Hepatocyte (in vitro differentiated cells): Measurements from ENCODE around the gene OR4D9. TPM values are rescaled to one million over a fixed set of nuclear protein-coding genes. Genes with fewer than 3 reads are reported as not detected.

Experiments
- DNase-seq: peaks from one replicate; pipeline ENCODE4 v3.0.0-alpha.2; 2016; ENCODE audit warnings: low spot score
- H2AFZ ChIP-seq: fragments of 200-600 bp; sonication (generic); 2 replicates; pipeline ENCODE4 v1.6.0; 2016; ENCODE audit warnings: antibody characterized with exemption, mild to moderate bottlenecking
- H3K27ac ChIP-seq: fragments of 200-600 bp; sonication (generic); 2 replicates; pipeline ENCODE4 v1.5.1; 2016; ENCODE audit warnings: mild to moderate bottlenecking
- H3K27me3 ChIP-seq: fragments of 200-600 bp; sonication (generic); 2 replicates; pipeline ENCODE4 v1.6.1; 2016
- H3K36me3 ChIP-seq: fragments of 200-600 bp; sonication (generic); replicated peaks from 2 replicates; pipeline ENCODE4 v1.5.1; 2016; ENCODE audit warnings: low read depth; ENCODE audit not compliant: insufficient read depth
- H3K4me1 ChIP-seq: fragments of 200-600 bp; sonication (generic); 2 replicates; pipeline ENCODE4 v1.5.1; 2016; ENCODE audit warnings: mild to moderate bottlenecking, moderate library complexity; ENCODE audit not compliant: insufficient read depth
- H3K4me2 ChIP-seq: fragments of 200-600 bp; sonication (generic); 2 replicates; pipeline ENCODE4 v1.6.0; 2016
- H3K4me3 ChIP-seq: fragments of 200-600 bp; sonication (generic); 2 replicates; pipeline ENCODE4 v1.5.1; 2016; ENCODE audit warnings: mild to moderate bottlenecking
- H3K79me2 ChIP-seq: fragments of 200-600 bp; sonication (generic); 2 replicates; pipeline ENCODE4 v1.6.0; 2017; ENCODE audit warnings: mild to moderate bottlenecking
- H3K9me2 ChIP-seq: fragments of 200-600 bp; sonication (generic); replicated peaks from 2 replicates; pipeline ENCODE4 v1.6.0; 2017; ENCODE audit warnings: mild to moderate bottlenecking; ENCODE audit not compliant: insufficient read depth
- H3K9me3 ChIP-seq: fragments of 200-600 bp; sonication (generic); 2 replicates; pipeline ENCODE4 v1.5.1; 2016; ENCODE audit warnings: low read depth, mild to moderate bottlenecking
- H4K20me1 ChIP-seq: fragments of 200-600 bp; sonication (generic); 2 replicates; pipeline ENCODE4 v1.6.0; 2016; ENCODE audit warnings: mild to moderate bottlenecking; ENCODE audit not compliant: insufficient read depth, poor library complexity, severe bottlenecking
- EZH2 ChIP-seq: fragments of 200-600 bp; sonication (generic); IDR thresholded peaks from 2 replicates; pipeline ENCODE4 v1.6.1; 2016; ENCODE audit warnings: antibody characterized with exemption, mild to moderate bottlenecking, borderline replicate concordance
- EZH2phosphoT487 ChIP-seq: fragments of 200-600 bp; sonication (generic); IDR thresholded peaks from one replicate; pipeline ENCODE4 v1.6.1; 2018; ENCODE audit warnings: antibody characterized with exemption, mild to moderate bottlenecking, low read depth, moderate library complexity; ENCODE audit not compliant: unreplicated experiment, severe bottlenecking
- WGBS: methylation state at CpG from one replicate; pipeline ENCODE4 v1.1.6; 2016; ENCODE audit warnings: low lambda C conversion rate; ENCODE audit errors: missing lambda C conversion rate; 5-methylcytosine and 5-hydroxymethylcytosine counted together
- polyA plus RNA-seq: library from polyadenylated mRNA; unstranded; fragments of >200 nt; fragmentation: Nextera tagmentation; extraction: Ambion mirVana; gene quantifications from 2 replicates; pipeline ENCODE4 v1.2.1, GENCODE V29; 2016
- total RNA-seq: library from RNA; depleted of rRNA; stranded (reverse); fragments of >200 nt; gene quantifications from 2 replicates; pipeline ENCODE4 v1.2.3, GENCODE V29; 2014
- TF ChIP-seq, protein P1 (sequence below): fragments of 200-600 bp; sonication (generic); IDR thresholded peaks from 2 replicates; pipeline ENCODE4 v1.5.1; 2016; ENCODE audit warnings: antibody characterized with exemption, mild to moderate bottlenecking; ENCODE audit not compliant: poor library complexity

Gene OR4D9
- total and polyA plus RNA-seq, 2 experiments from 2014 or later = not detected

DNA sequence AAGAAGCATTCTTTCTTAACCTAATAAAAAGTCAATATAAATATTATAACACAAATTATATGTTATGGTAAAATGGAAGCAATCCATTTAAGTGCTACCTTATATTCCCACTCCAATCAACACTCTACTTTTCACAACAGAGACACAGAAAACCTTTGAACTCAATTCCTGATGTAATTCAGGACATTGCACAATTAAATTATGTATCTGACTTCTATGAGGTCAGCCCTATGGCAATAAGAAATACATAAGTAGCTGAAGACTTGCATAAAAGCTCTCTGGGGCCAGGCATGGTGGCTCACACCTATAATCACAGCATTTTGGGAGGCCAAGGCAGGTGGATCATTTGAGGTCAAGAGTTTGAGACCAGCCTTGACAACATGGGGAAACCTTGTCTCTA, 31.4 kb upstream of the OR4D9 start:
- H3K27me3 ChIP-seq = no peaks in the 10 kb centered on the region

DNA sequence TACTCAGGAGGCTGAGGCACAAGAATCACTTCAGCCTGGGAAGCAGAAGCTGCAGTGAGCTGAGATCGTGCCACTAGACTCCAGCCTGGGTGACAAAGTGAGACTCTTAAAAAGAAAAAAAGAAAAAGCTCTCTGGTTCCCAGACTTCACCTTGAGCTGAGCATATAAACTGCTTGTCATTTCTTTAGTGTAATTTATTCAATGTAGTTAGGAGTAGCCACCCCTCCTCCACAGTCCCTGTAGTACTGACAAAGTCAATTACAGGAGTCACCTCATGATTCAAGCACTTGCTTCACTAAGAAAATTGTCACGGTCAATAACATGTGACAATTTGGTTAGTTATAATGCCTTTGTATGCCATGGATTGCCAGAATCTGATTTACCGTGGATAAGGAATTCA, 31.0 kb upstream of the OR4D9 start:
- Histone ChIP-seq H3K27me3 (no peaks in the 10 kb centered on the region), H3K4me3 (no peak overlapping the region), H3K79me2 (no peaks in the 10 kb centered on the region), H3K4me2 (no peak overlapping the region), H3K4me1 (no peaks in the 10 kb centered on the region), H2AFZ (no peak overlapping the region), H3K27ac (no peak overlapping the region), H4K20me1 (no peaks in the 10 kb centered on the region), H3K36me3 (no peaks in the 10 kb centered on the region), H3K9me3 (no peaks in the 10 kb centered on the region), H3K9me2 (no peaks in the 10 kb centered on the region)
- DNase-seq = no peak
- WGBS = 93% methylated on average over 3 of the region's 3 CpGs
- TF ChIP-seq, protein P1, sequence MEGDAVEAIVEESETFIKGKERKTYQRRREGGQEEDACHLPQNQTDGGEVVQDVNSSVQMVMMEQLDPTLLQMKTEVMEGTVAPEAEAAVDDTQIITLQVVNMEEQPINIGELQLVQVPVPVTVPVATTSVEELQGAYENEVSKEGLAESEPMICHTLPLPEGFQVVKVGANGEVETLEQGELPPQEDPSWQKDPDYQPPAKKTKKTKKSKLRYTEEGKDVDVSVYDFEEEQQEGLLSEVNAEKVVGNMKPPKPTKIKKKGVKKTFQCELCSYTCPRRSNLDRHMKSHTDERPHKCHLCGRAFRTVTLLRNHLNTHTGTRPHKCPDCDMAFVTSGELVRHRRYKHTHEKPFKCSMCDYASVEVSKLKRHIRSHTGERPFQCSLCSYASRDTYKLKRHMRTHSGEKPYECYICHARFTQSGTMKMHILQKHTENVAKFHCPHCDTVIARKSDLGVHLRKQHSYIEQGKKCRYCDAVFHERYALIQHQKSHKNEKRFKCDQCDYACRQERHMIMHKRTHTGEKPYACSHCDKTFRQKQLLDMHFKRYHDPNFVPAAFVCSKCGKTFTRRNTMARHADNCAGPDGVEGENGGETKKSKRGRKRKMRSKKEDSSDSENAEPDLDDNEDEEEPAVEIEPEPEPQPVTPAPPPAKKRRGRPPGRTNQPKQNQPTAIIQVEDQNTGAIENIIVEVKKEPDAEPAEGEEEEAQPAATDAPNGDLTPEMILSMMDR = no peak
- TF ChIP-seq EZH2 (no peak), EZH2phosphoT487 (no peak)

More for the DNA sequence above, 31.4 kb upstream of the OR4D9 start:
- no peak overlapping the region for H3K4me3 ChIP-seq
- no peak overlapping the region for H3K4me2 ChIP-seq
- H2AFZ ChIP-seq = no peak overlapping the region
- H3K4me1 ChIP-seq = no peaks in the 10 kb centered on the region
- TF ChIP-seq, protein P1 = no peak
- no peak for TF ChIP-seq EZH2
- TF ChIP-seq EZH2phosphoT487 = no peak
- no peaks in the 10 kb centered on the region for H3K36me3 ChIP-seq
- no peaks in the 10 kb centered on the region for H3K9me3 ChIP-seq
- no peaks in the 10 kb centered on the region for H4K20me1 ChIP-seq
- no peaks in the 10 kb centered on the region for H3K79me2 ChIP-seq
- no peaks in the 10 kb centered on the region for H3K9me2 ChIP-seq
- H3K27ac ChIP-seq = no peak overlapping the region
- DNase-seq = no peak

DNA sequence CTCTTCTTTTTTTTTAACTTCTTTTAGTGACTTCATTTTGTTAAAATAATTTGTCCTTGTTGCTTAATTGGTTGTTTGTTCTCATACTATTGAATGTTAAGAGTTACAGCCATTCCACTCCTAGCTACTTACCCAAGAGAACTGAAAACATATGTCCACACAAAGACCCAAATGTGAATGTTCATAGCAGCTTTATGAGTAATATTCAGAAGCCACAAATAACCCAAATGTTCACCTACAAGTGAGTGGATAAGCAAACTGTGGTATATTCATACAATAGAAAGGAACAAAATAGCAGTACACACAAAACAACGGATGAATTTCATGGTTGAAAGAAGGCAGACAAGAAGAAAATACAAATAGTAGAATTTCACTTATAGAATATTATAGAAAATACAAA, 9.4 kb upstream of the OR4D9 start:
- 55% methylated on average over 1 of the region's 1 CpG for WGBS
- Histone ChIP-seq H3K9me2 (no peaks in the 10 kb centered on the region), H3K27ac (no peak overlapping the region), H3K4me1 (no peaks in the 10 kb centered on the region), H3K4me2 (no peak overlapping the region), H3K4me3 (no peak overlapping the region), H3K27me3 (no peaks in the 10 kb centered on the region), H3K79me2 (no peaks in the 10 kb centered on the region), H3K36me3 (no peaks in the 10 kb centered on the region), H2AFZ (no peak overlapping the region), H4K20me1 (no peaks in the 10 kb centered on the region), H3K9me3 (no peaks in the 10 kb centered on the region)
- TF ChIP-seq EZH2phosphoT487 = no peak
- no peak for TF ChIP-seq EZH2
- TF ChIP-seq, protein P1 = no peak
- no peak for DNase-seq

DNA sequence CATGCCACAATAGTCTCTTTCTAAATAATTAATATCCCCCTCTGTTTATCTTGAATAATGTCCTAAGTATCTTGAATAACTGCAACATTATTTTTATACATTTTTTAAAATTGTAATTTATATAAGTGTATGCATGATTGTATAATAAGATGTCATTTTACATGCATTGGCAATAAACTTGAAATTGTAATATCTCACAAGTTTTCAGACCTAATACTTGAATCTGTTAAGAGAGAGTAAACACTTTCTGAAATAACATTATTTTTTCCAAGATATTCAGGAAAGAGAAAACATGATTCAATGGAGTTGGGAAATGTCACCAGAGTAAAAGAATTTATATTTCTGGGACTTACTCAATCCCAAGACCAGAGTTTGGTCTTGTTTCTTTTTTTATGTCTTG, 8.1 kb upstream of the OR4D9 start, which contains the start of gene OR4D11:
OR4D11 (plus strand) TSS at position 301 of the 400 bp plus-strand sequence; CDS start at position 301, 0 bp downstream.
- Histone ChIP-seq H3K27me3 (no peaks in the 10 kb centered on the region), H3K9me2 (no peaks in the 10 kb centered on the region), H3K4me2 (no peak within 1 kb of the TSS), H3K4me1 (no peaks in the 10 kb centered on the region), H3K9me3 (no peaks in the 10 kb centered on the region), H3K36me3 (no peaks in the 10 kb centered on the region), H3K27ac (no peak within 1 kb of the TSS), H2AFZ (no peak within 1 kb of the TSS), H3K4me3 (no peak within 1 kb of the TSS), H4K20me1 (no peaks in the 10 kb centered on the region), H3K79me2 (no peaks in the 10 kb centered on the region)
- no peak for DNase-seq
- TF ChIP-seq EZH2phosphoT487 (no peak), EZH2 (no peak)
- TF ChIP-seq, protein P1 = no peak
